NCI-H128 (cell line): ENCODE results near the gene OPN3.

Source experiments
- DNase-seq: peaks from one replicate; lab custom pipeline; 2025; ENCODE audit not compliant: unreplicated experiment; lab: John Stamatoyannopoulos, UW

Gene OPN3

DNA sequence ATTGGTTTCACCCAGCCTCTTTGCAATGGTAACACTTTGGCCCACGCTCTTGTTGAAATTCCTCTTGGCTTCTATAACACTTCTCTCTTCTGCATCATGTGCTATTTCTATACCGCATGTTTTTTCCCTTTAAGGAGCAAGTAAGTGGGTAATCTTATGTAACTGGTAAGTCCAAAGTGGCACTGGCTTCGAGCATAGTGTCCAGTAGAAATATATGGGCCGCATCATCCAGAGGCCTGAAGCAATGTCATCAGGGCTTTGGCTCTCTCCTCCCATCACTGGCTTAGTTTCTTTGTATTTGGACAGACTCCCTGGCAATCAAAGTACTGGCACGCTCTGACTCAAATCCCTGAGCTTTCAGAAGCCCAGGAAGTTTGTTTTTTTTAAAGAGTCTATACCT is 17.5 kb downstream of the OPN3 start:
- DNase-seq, result no peak

DNA sequence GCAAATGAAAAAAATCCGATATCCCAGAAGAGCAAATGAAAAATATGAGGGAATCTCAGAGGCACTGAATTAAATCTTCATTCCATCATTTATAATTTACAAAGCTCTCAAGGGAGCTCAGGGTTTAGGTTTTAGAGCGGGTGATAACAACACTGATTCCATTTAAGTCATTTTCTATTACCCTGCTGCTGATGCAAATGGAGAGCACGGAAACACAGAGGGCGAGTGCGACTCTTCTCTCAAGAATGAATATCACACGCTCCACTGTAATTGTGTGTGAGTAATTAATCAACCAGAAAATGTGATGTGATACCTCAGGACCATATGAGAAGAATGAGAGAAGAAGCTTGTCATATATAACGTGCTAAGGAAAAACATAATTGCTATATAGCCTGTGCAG is 22.7 kb downstream of the OPN3 start:
- DNase-seq, result no peak

DNA sequence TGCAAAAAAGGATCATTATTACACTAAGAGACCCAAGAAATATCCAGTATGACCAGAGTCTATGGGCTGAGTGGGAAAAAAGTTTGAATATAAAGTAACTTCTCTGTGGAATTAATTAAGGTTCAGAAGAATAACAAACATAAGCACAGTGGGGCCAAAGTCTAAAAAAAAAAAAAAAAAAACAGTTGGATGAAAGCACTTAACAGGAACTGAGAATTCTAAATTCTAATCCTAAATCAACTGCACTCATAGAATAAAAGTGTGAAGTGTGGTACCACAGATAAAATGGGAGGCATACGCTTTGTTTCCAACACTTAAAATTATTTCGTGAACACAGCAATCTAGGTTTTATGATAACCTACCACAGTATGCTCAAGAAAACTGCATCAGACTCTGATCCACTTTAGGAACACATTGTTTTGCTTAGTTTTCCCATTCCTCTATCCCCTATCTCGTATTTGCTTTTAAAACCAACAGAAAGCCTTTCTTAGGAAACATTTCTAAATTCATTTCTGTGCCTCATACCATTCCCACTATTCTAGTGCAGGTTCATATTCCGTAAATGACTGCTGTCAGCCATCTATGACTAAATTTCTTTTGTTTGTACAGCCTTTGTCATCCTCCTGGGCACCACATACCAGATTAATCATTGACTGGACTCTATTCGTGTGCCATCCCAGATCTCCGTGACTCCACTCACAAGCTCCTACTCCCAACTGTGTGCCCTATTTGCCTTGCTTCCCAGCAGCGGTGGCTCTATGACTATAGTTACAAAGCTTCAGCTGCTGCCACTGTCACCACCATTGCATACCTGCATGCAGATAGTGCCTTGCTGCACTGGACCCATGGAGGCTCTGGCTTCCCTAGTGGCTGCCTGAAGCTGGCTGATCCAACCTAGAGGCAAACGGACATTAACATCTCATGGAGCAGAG is 24.9 kb downstream of the OPN3 start:
- DNase-seq, result no peak

DNA sequence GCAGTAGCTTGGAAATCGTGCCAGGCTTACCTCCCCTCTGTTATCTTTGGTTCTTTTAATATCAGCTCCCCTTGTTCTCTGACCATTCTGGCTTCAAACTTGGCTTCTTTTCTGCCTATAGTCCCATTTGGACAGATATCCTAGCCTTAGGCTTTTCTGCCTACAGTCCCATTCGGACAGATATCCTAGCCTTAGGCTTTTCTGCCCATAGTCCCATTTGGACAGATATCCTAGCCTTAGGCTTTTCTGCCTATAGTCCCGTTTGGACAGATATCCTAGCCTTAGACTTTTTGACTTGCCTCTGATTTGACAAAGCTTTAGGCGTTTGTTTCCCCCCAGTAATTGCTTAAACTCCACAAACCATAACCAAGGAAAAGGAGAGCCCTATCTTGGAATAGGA is 25.6 kb downstream of the OPN3 start:
- DNase-seq, result no peak

DNA sequence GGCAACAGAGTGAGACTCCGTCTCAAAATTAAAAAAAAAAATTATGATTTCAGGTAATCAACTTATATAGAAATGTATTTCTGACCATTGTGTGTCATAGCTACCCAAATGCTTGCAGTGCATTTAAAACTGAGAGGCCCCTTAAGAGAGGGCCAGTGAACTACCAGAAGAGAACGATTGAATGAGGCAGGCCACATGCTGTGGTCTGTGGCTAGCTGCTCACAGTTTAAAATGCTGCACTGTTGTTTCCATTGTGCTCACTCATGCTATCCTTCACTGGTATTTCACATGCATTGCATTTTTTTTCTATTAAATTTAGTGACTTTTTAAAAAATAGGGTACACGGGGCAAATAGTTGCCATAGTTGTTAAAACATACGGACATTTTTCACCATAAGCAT is 26.0 kb downstream of the OPN3 start:
- no peak for DNase-seq

DNA sequence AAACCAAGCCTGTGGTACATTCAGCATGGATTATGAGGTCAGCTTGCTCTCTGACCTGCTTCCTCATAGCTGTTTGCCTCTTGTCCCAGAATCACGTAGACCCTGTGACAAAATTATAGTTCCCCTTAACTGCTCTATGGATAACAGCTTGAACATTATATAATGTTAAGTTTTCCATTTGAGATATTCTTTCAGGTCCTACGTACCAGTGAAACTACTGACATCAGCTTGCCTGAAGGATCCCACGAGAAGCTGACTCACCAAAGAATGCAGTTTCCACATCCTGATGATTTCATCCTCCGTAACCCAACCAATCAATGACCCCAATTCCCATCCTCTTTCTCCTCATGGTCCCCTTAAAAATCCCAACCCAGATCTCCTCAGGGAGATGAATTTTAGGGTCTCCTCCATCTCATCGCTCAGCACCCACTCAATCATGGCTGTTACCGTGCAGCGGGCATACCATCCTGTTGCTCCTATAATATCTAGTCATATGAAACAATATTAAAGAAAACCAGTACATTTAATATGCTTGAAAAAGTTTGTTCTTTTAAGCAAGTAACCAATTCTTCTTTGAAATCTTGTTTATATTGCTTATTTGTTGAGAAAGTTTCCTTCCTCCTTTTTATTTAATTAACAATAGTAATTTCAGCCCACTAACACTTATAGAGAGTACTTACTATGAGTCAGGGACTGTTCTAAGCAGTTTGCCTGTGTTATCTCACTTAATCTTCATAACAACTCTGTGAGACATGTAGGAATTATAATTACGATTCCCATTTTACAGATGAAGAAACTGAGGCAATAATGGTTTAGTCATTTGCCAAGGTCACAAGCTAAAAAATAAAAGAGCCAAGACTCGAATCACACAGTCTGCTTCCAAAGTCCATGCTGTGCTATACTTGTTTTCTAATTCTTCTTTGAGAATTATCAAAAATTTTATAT is 27.4 kb downstream of the OPN3 start:
- DNase-seq, result no peak

DNA sequence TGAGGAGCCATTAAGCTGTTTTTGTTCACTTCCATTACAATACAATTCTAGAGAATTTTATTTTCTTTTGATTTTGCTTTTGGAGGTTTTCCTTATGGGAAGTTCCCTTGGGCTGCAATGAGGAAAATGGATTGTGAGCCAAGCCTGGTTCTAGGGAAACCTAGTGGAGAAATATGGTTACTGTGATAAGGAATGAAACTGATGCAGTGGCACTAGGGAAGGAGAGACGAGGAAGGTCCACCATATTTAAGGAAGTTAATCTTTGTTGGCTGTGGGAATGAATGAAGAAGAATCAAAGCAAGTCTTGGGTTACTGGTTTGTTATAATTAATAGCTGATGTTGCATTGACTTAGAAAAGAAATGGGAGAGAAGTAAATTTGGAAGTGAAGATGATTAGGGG is 28.4 kb downstream of the OPN3 start:
- no peak for DNase-seq

DNA sequence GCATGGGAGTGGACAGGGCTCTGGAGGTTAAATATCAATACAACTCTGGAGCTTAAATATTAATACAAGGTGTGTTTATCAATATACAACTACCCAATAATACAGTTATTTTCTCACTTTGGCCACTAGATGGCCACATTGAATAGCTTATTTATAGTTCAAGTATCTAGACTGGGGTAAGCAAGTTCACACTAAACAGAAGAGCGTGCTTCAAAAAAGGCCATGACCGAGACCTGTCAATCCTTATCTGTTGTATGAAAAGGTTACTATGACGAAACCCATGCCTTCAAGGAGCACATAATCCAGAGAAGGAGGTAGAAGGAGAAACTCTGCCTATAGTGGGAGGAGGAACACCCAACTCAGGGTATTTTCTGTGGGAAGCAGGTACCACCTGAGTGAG is 29.1 kb downstream of the OPN3 start:
- DNase-seq, result peak; percentile 65

DNA sequence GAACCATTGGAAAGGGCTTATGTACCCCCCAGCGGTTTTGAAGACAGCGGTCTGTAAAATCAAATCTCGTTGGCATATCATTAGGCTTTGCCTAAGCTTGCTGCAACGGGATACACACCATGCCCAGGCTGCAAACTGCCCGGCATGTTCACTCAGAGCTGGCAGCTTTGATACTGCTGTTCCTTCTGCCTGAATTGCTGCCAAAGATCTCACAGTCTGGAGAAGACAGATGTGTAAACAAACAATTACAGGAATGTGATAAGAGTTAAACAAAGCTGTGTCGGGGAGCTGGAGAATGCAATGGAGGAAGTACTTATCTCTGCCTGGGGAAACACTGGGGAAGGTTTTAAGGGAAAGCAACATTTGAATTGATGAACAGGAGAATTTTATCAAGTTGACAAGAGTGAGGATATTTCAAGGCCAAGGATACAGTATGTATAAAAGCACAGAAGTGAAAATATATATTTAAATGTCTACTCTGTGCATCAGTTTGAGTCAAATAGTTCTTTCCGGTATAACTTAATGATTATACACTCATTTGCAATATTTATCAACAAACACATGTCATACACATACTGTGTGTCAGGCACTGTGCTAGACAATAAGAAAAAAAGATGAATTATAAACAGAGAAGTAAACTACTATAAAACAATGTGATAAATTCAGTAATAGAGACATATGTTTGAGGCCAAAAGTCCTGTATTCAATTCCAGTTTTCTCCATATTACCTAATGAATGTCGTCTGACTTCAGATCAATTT is 29.9 kb downstream of the OPN3 start:
- DNase-seq, result no peak

DNA sequence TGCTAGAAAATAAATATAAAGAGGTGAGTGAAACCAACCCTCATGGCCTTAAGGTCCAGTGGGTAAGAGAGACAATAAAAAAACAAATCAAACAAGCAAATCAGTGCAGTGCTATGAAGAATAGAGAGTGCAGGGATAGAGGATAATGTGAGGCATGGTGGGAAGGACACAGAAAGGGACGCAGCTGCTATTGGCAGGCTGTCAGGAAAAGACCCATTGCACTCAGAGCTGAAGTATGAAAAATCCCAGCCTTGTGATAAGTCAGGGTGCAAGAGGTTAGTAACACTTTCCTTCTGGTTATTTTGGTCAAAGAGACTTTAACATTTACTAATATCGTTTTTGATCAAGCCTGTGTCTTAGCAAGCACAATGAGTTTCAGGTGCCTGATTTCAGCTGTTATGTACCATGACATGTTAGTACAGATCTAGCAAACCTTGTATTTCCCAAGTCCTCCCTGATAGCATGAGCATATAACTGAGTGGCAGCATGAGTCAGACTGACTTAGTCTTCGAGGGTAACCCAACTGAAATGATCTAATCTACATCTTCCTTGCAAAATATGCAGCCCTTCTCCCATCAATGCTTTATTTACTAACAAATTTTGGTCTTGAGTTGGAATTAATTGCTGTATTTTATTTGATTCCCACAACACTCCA is 31.7 kb downstream of the OPN3 start:
- DNase-seq, result no peak

DNA sequence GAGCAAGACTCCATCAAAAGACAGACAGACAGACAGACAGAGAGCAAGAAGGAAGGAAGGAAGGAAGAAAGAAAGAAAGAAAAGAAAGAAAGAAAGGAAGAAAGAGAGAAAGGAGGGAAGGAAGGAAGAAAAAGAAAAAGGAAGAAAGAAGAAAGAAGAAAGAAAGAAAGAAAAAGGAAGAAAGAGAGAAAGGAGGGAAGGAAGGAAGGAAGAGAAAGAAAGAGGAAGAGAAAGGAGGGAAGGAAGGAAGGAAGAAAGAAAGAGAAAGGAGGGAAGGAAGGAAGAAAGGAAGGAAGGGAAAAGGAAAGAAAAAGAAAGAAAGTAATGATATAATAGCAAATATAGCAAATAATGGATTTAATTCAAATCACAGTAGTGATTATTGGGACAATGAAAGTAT is 32.7 kb downstream of the OPN3 start:
- no peak for DNase-seq

DNA sequence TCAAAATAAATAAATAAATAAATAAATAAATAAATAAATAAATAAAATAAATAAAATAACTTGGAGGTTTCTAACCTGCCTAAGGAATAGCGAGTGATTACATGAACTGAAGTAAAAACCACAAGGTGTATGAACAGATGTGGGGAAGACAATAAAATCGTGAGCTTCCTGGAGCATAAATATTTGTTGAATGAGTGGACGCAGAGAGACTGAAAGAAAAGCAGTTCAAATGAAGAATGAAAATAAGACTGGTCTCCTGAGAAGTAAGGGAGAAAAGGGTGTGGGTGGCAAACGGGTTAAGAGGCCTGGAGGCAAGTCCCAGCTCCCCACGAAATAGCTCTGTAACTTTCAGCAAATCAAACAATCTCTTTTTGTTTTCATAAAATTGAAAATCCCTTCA is 33.6 kb downstream of the OPN3 start:
- no peak for DNase-seq

DNA sequence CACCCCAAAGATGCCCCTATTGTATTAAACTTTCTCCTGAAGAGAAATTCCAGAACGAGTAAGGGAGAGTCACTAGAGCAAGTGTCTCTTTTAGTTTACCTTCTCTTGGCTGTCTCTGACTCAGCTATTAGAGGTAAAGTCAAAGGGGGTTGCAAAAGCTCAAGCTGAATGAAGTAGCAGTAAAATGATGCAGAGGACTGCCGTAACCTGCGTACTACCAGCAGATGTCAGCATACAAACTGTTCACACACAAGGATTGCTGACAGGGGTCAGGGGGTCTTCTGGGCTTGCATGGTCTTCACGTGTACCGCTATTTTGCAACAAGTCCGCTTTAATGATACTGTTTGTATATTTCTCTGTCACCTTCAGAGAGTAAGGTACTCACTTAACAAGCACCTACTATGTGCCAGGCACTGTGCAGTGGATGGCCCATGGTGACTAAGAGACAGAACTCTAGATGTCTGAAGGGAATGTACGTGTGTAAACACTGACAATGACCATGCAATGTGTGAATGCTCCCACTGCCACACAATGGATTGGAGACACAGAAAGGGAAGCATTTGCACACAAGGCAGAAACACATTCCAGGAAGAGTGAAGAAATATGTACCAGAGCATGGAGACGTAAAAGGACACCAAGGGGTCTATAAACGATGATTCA is 34.9 kb downstream of the OPN3 start:
- no peak for DNase-seq

DNA sequence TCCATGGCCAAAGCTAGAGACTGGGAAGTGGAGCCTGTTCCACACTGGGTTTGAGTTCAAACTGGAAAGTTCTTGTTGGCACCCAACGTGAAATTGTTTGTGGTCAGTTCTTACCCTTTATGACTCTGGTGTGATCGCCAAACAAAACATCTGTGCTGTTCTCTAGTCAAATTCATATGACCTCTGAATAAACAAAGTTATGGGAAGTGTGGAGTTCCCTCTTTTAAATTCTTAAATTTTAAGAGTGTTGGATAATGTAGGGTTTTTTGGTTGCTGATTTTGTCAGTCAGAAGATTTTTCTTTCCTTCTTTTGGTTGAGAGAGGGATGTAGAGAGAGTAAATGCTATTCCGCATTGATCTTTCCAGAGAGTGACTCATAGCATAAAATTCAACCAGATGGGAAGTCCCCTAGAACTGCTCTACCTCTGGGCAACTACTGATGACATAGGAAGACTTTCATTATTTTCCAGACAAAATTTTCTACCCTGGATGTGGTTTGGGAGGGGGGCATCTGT is 36.4 kb downstream of the OPN3 start:
- DNase-seq, result no peak

DNA sequence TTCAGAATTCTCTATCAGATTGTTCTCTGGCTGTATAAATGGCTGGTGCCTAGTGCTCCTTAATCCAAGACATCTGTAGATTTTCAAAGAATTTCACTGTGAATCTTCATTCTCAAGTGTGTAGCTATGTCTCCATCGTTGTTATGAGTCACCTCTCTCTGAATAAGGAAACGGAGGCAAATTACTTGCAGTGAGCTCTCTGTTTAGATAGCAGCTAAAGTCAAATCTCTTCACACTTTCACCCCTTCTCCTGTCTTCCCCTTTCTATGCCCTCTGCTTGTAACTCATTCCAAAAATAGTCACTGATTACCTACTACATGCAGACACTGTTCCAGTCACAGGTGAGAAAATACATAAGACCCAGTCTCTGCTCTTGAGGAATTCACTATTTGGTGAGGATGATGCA is 39.7 kb downstream of the OPN3 start:
- no peak for DNase-seq

DNA sequence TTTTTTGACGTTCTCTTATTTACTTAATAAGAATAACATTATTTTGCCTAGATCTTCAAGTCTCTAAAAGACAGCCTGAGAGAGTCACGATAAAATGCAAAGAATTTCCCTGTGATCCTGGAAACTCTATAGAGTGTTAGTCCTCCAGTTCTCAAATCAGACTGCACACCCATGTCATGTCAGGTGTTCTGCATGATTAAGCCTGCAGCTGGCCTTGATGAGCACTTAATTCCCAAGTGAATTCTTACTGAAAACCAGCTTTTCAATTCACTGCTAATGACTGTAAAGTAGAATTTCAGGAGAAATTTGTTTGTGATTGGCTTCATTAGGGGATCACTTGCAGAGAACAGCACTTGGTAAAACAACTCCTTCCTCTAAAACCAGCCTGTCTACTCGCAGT is 41.9 kb downstream of the OPN3 start:
- no peak for DNase-seq

DNA sequence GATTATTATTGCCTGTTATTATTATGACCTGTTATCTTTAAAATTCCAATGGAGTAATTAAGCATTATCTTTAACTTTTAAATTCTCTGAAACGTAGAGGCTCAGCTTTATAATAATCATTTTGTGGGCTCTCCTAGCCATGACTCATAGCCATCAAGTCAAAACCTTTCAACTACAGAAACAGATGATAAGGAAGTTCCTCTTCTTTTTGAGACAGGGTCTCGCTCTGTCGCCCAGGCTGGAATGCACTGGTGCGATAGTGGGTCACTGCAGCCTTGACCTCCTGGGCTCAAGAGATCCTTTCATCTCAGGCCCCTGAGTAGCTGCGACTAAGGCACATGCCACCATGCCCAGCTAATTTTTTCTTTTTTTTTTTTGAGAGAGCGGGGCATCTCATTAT is 43.5 kb downstream of the OPN3 start:
- no peak for DNase-seq

DNA sequence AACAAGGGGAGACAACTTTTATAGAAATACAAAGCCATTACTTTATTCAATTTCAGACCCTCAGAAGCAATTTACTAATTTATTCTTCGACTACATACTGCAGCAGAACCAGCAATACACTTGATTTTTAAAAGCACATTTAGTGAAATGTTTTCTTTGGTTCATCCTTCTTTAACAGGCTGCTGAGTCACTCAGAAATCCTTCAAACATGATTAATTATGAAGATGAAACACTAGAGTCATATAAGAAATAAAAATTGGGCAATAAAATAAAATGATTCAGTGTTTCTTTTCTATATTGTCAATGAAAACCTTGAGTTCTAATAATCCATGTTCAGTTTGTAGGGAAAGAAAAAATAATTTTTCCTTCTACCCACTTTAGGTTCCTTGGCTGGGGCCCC is 47.0 kb downstream of the OPN3 start:
- no peak for DNase-seq

DNA sequence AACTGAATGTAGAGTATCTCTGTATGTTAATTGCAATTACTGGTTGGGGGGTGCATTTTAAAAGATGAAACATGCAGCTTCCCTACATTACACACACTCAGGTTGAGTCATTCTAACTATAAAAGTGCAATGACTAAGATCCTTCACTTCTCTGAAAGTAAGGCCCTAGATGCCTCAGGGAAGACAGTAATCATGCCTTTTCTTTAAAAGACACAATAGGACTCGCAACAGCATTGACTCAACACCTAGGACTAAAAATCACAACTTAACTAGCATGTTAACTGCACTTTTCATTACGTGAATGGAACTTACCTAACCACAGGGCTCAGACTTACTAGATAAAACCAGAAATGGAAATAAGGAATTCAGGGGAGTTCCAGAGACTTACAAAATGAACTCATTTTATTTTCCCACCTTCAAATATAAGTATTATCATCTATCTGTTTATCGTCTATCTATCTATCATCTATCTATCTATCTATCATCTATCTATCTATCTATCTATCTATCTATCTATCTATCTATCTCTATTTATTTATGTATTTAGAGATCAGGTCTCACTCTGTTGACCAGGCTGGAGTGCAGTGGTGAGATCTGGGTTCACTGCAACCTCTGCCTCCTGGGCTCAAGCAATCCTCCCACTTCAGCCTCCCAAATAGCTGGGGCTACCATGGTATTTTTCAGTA is 47.8 kb downstream of the OPN3 start:
- DNase-seq, result no peak
